ENCODE data around the gene NAA38.

DNA sequence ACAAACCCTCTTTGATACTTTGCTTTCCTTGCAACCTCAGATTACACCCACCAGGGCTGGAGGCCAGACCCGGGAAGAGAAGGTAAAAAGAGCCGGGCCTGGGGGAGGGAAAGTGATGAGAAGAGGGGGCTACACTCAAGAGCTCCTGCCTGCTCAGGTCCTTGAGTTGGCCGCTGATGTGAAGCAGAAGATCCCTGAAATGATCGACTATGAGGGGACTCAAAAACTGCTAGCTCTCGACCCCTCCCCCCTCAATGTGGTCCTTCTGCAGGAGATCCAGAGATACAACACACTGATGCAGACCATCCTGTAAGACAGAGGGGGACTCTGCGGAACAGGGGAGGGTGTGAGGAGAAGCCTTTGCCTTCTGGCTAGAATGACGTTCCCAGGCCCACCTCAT, 26.1 kb downstream of the NAA38 start:
- TF ChIP-seq CTCF (IDR thresholded peaks at IDR 0.05) (no peak), POLR2A (IDR thresholded peaks at IDR 0.05) (no peak)

All from thyroid gland (tissue), 4 donors.